Measurements from ENCODE around the gene ACVRL1.

The ACVRL1 gene

DNA sequence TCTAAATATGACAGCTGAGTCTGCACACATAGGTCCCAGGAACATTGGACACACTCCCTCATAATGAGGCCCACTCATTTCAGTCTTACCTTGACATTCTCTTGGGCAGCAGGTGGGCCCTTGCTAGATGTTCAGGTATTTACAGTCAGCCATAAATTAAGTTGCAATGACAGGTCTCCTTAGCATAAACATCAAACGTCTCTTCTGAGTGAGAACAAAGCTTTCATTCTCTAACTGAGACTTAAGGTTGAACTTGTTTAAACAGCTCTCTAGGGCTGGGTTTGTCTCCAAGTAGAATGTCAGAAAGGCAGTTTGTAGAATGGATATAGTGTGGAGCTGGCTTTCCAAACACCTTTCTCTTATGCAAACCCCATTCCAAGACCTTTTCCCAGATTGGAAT, 54.5 kb downstream of the ACVRL1 start:
- Histone ChIP-seq H3K36me3 (ENCODE audit: control insufficient read depth, low read length) (peaks cover 6% of the 10 kb centered on the region), H3K79me2 (ENCODE audit: control insufficient read depth, low read length) (peaks cover 54% of the 10 kb centered on the region), H3K9me2 (replicated peaks; ENCODE audit: control insufficient read depth, low read length) (no peaks in the 10 kb centered on the region), H3K4me1 (ENCODE audit: control insufficient read depth, low read length) (peaks cover 7% of the 10 kb centered on the region; the same call in 1 of the 2 replicates), H4K20me1 (ENCODE audit: control insufficient read depth, insufficient read depth, low read depth, low read length) (no peaks in the 10 kb centered on the region), H3K27ac (ENCODE audit: low read depth, low read length) (no peak overlapping the region), H3F3A (ENCODE audit: control insufficient read depth, insufficient read depth) (0 out of 2 replicates have a peak, but pooled peaks cover 4% of the 10 kb centered on the region), H3K4me3 (ENCODE audit: low read length) (no peak overlapping the region), H3K9me3 (ENCODE audit: control insufficient read depth, insufficient read depth, low read length) (no peaks in the 10 kb centered on the region), H3K4me2 (ENCODE audit: low read length) (no peak overlapping the region), H3K27me3 (ENCODE audit: control insufficient read depth, low read length) (no peaks in the 10 kb centered on the region)
- TF ChIP-seq, protein P1, sequence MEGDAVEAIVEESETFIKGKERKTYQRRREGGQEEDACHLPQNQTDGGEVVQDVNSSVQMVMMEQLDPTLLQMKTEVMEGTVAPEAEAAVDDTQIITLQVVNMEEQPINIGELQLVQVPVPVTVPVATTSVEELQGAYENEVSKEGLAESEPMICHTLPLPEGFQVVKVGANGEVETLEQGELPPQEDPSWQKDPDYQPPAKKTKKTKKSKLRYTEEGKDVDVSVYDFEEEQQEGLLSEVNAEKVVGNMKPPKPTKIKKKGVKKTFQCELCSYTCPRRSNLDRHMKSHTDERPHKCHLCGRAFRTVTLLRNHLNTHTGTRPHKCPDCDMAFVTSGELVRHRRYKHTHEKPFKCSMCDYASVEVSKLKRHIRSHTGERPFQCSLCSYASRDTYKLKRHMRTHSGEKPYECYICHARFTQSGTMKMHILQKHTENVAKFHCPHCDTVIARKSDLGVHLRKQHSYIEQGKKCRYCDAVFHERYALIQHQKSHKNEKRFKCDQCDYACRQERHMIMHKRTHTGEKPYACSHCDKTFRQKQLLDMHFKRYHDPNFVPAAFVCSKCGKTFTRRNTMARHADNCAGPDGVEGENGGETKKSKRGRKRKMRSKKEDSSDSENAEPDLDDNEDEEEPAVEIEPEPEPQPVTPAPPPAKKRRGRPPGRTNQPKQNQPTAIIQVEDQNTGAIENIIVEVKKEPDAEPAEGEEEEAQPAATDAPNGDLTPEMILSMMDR (IDR thresholded peaks at IDR 0.05; ENCODE audit: low read depth, low read length, poor library complexity, severe bottlenecking), result no peak
- no peak for TF ChIP-seq EZH2phosphoT487 (IDR thresholded peaks at IDR 0.05; ENCODE audit: borderline replicate concordance, low read length)

DNA sequence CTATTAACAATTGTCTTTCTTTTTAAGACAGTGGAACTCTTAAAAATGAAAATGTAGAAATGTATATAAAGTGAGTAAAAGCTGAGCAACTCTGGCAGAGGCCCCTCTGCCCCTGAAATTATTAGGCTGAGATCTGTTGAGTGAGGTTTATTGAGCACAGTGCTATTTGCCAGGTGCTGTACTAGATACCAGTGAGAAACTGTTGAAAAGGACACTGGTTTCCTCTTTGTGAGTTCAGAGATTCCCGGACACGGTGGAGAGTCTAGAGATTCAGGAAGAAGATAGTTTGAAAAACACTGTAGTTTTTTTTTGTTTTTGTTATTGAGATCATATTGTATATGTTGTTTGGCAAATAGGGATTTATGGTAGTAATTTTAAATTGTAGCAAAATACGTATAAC, 55.4 kb downstream of the ACVRL1 start:
- H3K27ac ChIP-seq (ENCODE audit: low read depth, low read length), result no peak overlapping the region
- H3K9me2 ChIP-seq (replicated peaks; ENCODE audit: control insufficient read depth, low read length), result no peaks in the 10 kb centered on the region
- H3K4me3 ChIP-seq (ENCODE audit: low read length), result no peak overlapping the region
- TF ChIP-seq EZH2phosphoT487 (IDR thresholded peaks at IDR 0.05; ENCODE audit: borderline replicate concordance, low read length), result no peak
- TF ChIP-seq, protein P1 (IDR thresholded peaks at IDR 0.05; ENCODE audit: low read depth, low read length, poor library complexity, severe bottlenecking), result no peak
- peaks cover 6% of the 10 kb centered on the region for H3K36me3 ChIP-seq (ENCODE audit: control insufficient read depth, low read length)
- H3K4me2 ChIP-seq (ENCODE audit: low read length), result no peak overlapping the region
- 0 out of 2 replicates have a peak, but pooled peaks cover 4% of the 10 kb centered on the region for H3F3A ChIP-seq (ENCODE audit: control insufficient read depth, insufficient read depth)
- no peaks in the 10 kb centered on the region for H3K9me3 ChIP-seq (ENCODE audit: control insufficient read depth, insufficient read depth, low read length)
- H4K20me1 ChIP-seq (ENCODE audit: control insufficient read depth, insufficient read depth, low read depth, low read length), result no peaks in the 10 kb centered on the region
- H3K4me1 ChIP-seq (ENCODE audit: control insufficient read depth, low read length), result peaks cover 7% of the 10 kb centered on the region; the same call in 1 of the 2 replicates
- H3K79me2 ChIP-seq (ENCODE audit: control insufficient read depth, low read length), result peaks cover 49% of the 10 kb centered on the region
- no peaks in the 10 kb centered on the region for H3K27me3 ChIP-seq (ENCODE audit: control insufficient read depth, low read length)

DNA sequence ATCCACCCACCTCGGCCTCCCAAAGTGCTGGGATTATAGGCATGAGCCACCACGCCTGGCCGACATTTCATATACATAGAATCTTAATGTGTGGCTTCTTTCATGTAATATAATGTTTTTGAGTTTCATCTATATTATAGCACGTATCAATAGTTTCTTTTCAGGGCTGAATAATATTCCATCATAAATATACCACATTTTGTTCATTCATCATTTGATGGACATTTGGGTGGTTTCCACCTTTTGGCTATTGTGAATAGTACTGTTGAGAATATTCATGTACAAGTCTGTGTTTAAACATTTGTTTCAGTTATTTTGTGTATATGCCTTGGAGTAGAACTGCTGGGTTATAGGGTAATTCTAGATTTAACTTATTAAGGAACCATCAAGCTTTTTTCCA, 56.2 kb downstream of the ACVRL1 start:
- no peak overlapping the region for H3K4me2 ChIP-seq (ENCODE audit: low read length)
- peaks cover 6% of the 10 kb centered on the region for H3K36me3 ChIP-seq (ENCODE audit: control insufficient read depth, low read length)
- no peak overlapping the region for H3K27ac ChIP-seq (ENCODE audit: low read depth, low read length)
- peaks cover 7% of the 10 kb centered on the region; the same call in 1 of the 2 replicates for H3K4me1 ChIP-seq (ENCODE audit: control insufficient read depth, low read length)
- TF ChIP-seq EZH2phosphoT487 (IDR thresholded peaks at IDR 0.05; ENCODE audit: borderline replicate concordance, low read length), result no peak
- TF ChIP-seq, protein P1 (IDR thresholded peaks at IDR 0.05; ENCODE audit: low read depth, low read length, poor library complexity, severe bottlenecking), result no peak
- H3K79me2 ChIP-seq (ENCODE audit: control insufficient read depth, low read length), result peaks cover 45% of the 10 kb centered on the region
- no peaks in the 10 kb centered on the region for H4K20me1 ChIP-seq (ENCODE audit: control insufficient read depth, insufficient read depth, low read depth, low read length)
- no peak overlapping the region for H3K4me3 ChIP-seq (ENCODE audit: low read length)
- no peaks in the 10 kb centered on the region for H3K9me3 ChIP-seq (ENCODE audit: control insufficient read depth, insufficient read depth, low read length)
- 0 out of 2 replicates have a peak, but pooled peaks cover 4% of the 10 kb centered on the region for H3F3A ChIP-seq (ENCODE audit: control insufficient read depth, insufficient read depth)
- no peaks in the 10 kb centered on the region for H3K9me2 ChIP-seq (replicated peaks; ENCODE audit: control insufficient read depth, low read length)
- H3K27me3 ChIP-seq (ENCODE audit: control insufficient read depth, low read length), result no peaks in the 10 kb centered on the region
